AG04450 (cell line): Measurements from ENCODE around the gene ANTXR1. TPM values are rescaled to one million over a fixed set of nuclear protein-coding genes. Genes with fewer than 3 reads are reported as not detected.
A peak's percentile ranks its signal among the peaks of the same experiment; 100 is the strongest.

Source experiments
- CTCF ChIA-PET: fragments of 300-600, 350-600 bp; formaldehyde crosslinking; extraction: SDS; loops from one replicate; lab custom pipeline; 2022; ENCODE audit warnings: antibody characterized with exemption, inconsistent platforms; lab: Charles Lee
- POLR2A ChIA-PET: fragments of 350-600 bp; formaldehyde crosslinking; extraction: SDS; loops from one replicate; lab custom pipeline; 2021; ENCODE audit warnings: antibody characterized with exemption, inconsistent platforms; lab: Yijun Ruan, JAX
- DNase-seq: peaks from one replicate; pipeline ENCODE4 v3.0.0-alpha.2; 2011; ENCODE audit warnings: low read depth, low spot score
- H3K27ac ChIP-seq: one replicate; pipeline ENCODE4 v1.5.1; 2012; ENCODE audit warnings: low read depth, low read length, control low read depth
- H3K27me3 ChIP-seq: one replicate; pipeline ENCODE4 v1.6.0; 2012; ENCODE audit warnings: low read length; ENCODE audit not compliant: control insufficient read depth, insufficient read depth
- H3K4me3 ChIP-seq: 2 replicates; pipeline ENCODE4 v1.5.1; 2011; ENCODE audit warnings: mild to moderate bottlenecking, low read depth, low read length, control low read depth
- H3K9me3 ChIP-seq: 2 replicates; pipeline ENCODE4 v1.5.1; 2012; ENCODE audit warnings: low read length; ENCODE audit not compliant: control insufficient read depth, insufficient read depth
- polyA plus RNA-seq: library from polyadenylated mRNA; depleted of rRNA; stranded (reverse); fragments of >200 nt; gene quantifications from 2 replicates; pipeline ENCODE4 v1.2.3, GENCODE V29; 2011
- TF ChIP-seq, protein P1 (sequence below): IDR thresholded peaks from 2 replicates; pipeline ENCODE4 v1.5.1; 2011; ENCODE audit warnings: low read depth, low read length, control low read depth, inconsistent platforms

ANTXR1 gene
- polyA plus RNA-seq, 1 experiment: 113 TPM

DNA sequence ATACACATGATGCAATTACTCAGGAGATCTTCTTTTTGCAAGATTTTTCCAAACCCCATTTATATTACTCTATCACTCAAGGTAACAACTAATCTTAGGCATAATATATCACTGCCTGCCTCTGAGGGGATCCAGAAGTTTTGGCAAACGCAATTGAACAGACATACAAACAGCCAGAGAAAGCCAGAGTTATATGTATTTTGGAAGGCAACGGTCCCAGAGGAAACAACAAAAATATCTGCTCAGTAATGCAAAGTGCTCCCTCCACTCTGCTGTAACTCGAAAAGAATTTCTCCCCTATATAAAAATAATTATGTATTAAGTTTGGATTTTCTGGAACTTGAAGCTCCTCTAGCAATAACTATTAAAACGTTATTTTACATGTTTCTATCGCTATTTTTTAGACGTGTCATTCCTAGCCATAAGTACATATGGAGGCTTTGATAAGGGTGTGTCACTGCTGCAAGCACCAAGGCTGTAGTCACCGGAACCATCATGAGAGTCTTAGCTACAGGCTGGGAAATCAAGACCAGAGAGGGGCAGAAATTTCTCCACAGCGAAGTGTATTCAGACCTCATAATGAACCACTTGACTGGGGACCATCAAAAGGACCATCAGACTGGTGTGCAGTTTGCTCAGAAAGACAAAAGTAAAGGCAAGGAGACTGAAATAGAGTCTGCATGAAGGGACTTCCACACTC lies 42.3 kb upstream of the ANTXR1 start:
- no peaks in the 10 kb centered on the region for H3K27me3 ChIP-seq
- H3K27ac ChIP-seq: peak overlapping the region; percentile 97
- no peak overlapping the region for H3K4me3 ChIP-seq
- no peaks in the 10 kb centered on the region for H3K9me3 ChIP-seq
- TF ChIP-seq, protein P1, sequence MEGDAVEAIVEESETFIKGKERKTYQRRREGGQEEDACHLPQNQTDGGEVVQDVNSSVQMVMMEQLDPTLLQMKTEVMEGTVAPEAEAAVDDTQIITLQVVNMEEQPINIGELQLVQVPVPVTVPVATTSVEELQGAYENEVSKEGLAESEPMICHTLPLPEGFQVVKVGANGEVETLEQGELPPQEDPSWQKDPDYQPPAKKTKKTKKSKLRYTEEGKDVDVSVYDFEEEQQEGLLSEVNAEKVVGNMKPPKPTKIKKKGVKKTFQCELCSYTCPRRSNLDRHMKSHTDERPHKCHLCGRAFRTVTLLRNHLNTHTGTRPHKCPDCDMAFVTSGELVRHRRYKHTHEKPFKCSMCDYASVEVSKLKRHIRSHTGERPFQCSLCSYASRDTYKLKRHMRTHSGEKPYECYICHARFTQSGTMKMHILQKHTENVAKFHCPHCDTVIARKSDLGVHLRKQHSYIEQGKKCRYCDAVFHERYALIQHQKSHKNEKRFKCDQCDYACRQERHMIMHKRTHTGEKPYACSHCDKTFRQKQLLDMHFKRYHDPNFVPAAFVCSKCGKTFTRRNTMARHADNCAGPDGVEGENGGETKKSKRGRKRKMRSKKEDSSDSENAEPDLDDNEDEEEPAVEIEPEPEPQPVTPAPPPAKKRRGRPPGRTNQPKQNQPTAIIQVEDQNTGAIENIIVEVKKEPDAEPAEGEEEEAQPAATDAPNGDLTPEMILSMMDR: no peak
- POLR2A ChIA-PET: no interaction called here
- no peak for DNase-seq
- CTCF ChIA-PET: interaction anchor here (0.5 to 0.6 kb wide), 2 partner anchors 27 to 747 kb away, joined by 3 read pairs; no protein-coding TSS in a partner anchor

- H3K27me3 ChIP-seq: no peaks in the 10 kb centered on the region
- H3K4me3 ChIP-seq: no peak overlapping the region
- TF ChIP-seq, protein P1: no peak
- peak overlapping the region; percentile 97 for H3K27ac ChIP-seq
- no peaks in the 10 kb centered on the region for H3K9me3 ChIP-seq
- peak; percentile 73 for DNase-seq
- CTCF ChIA-PET: interaction anchor here (1.0 kb wide), 1 partner anchor 41 kb away, joined by 6 read pairs; the partner anchor contains the start of gene ANTXR1
- POLR2A ChIA-PET: no interaction called here
Observed at GRCh38 chr2:68971591-68972231, 41.3 kb upstream of the ANTXR1 start.

DNA sequence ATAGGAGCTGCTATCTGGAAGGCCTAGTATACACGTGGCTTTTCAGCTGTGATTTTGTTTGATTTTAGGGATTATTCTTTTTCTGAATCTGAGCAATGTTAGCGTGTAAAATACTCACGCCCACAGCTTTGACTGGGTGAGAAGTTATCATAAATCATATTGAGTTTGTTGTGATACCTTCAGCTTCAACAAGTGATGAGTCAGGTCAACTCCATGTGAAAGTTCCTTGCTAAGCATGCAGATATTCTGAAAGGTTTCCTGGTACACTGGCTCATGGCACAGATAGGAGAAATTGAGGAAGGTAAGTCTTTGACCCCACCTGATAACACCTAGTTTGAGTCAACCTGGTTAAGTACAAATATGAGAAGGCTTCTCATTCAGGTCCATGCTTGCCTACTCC lies 38.7 kb upstream of the ANTXR1 start, which contains the start of gene GKN1:
Gene GKN1 (plus strand): TSS at position 386 of the 400 bp plus-strand sequence. CDS start 42 bp downstream, outside the sequence.
- ChIA-PET POLR2A (no interaction called here), CTCF (interaction anchor here (2.2 kb wide), 1 partner anchor 31 kb away, joined by 10 read pairs; no protein-coding TSS in a partner anchor)
- DNase-seq: peak; percentile 15
- Histone ChIP-seq H3K27ac (no peak within 1 kb of the TSS), H3K27me3 (no peaks in the 10 kb centered on the region), H3K9me3 (no peaks in the 10 kb centered on the region), H3K4me3 (no peak within 1 kb of the TSS)
- TF ChIP-seq, protein P1: no peak

- ChIA-PET POLR2A (no interaction called here), CTCF (interaction anchor here (0.6 to 1.2 kb wide), 2 partner anchors 32 to 259 kb away, joined by 3 read pairs; no protein-coding TSS in a partner anchor)
- TF ChIP-seq, protein P1: no peak
Observed at GRCh38 chr2:68974946-68975665, 37.9 kb upstream of the ANTXR1 start.

More at GRCh38 chr2:68974946-68975665, 37.9 kb upstream of the ANTXR1 start:
- no peak overlapping the region for H3K27ac ChIP-seq
- no peaks in the 10 kb centered on the region for H3K9me3 ChIP-seq
- no peak overlapping the region for H3K4me3 ChIP-seq
- DNase-seq: no peak
- H3K27me3 ChIP-seq: no peaks in the 10 kb centered on the region
